PC-3 (cell line): Measurements from ENCODE around the gene STXBP5. TPM values are rescaled to one million over a fixed set of nuclear protein-coding genes. Genes with fewer than 3 reads are reported as not detected.

ENCODE experiments used
- ATAC-seq: fragments of 200-7000 bp; cut with Tn5 transposase; 2 replicates; pipeline ENCODE4 v1.9.1; 2020; ENCODE audit warnings: mild to moderate bottlenecking, moderate library complexity
- BruUV-seq: library from RNA; stranded (reverse); fragments of 400-500 nt; replicated peaks from 2 replicates; lab custom pipeline; 2021; lab: Mats Ljungman, UMichigan
- CTCF ChIA-PET: fragments of 300-600 bp; sonication (Branson Sonifier 250); formaldehyde crosslinking; loops from one replicate; lab custom pipeline; 2022; ENCODE audit warnings: antibody characterized with exemption; lab: Charles Lee
- POLR2A ChIA-PET: fragments of 300-600 bp; sonication (Branson Sonifier 250); formaldehyde crosslinking; loops from one replicate; lab custom pipeline; 2022; ENCODE audit warnings: antibody characterized with exemption; ENCODE audit not compliant: unreplicated experiment; lab: Charles Lee
- DNase-seq: peaks from one replicate; pipeline ENCODE4 v3.0.0-alpha.2; 2015
- H2AFZ ChIP-seq: fragments of 300-600 bp; sonication (generic); 2 replicates; pipeline ENCODE4 v1.6.0; 2016; ENCODE audit warnings: antibody characterized with exemption, low read length
- H3F3A ChIP-seq: fragments of 300-600 bp; sonication (generic); one replicate; pipeline ENCODE4 v1.6.0; 2017; ENCODE audit warnings: antibody characterized with exemption, low read length, control low read depth, mild to moderate bottlenecking; ENCODE audit not compliant: unreplicated experiment
- H3K27ac ChIP-seq: fragments of 300-600 bp; sonication (generic); 2 replicates; pipeline ENCODE4 v1.5.1; 2016; ENCODE audit warnings: mild to moderate bottlenecking, low read length
- H3K27me3 ChIP-seq: fragments of 300-600 bp; sonication (generic); 2 replicates; pipeline ENCODE4 v1.6.1; 2016; ENCODE audit warnings: low read length, mixed read lengths
- H3K36me3 ChIP-seq: fragments of 300-600 bp; sonication (generic); 2 replicates; pipeline ENCODE4 v1.6.1; 2016; ENCODE audit warnings: low read depth, mixed run types, low read length, mixed read lengths
- H3K4me1 ChIP-seq: fragments of 300-600 bp; sonication (generic); 2 replicates; pipeline ENCODE4 v1.5.1; 2016; ENCODE audit warnings: low read length; ENCODE audit not compliant: insufficient read depth
- H3K4me2 ChIP-seq: fragments of 300-600 bp; sonication (generic); 2 replicates; pipeline ENCODE4 v1.6.0; 2016; ENCODE audit warnings: low read length
- H3K4me3 ChIP-seq: fragments of 300-600 bp; sonication (generic); 2 replicates; pipeline ENCODE4 v1.5.1; 2016; ENCODE audit warnings: mild to moderate bottlenecking, low read length, mixed read lengths
- H3K79me2 ChIP-seq: fragments of 300-600 bp; sonication (generic); 2 replicates; pipeline ENCODE4 v1.6.1; 2017; ENCODE audit warnings: low read length, mixed read lengths
- H3K9ac ChIP-seq: fragments of 300-600 bp; sonication (generic); 2 replicates; pipeline ENCODE4 v1.6.0; 2016; ENCODE audit warnings: mild to moderate bottlenecking, low read length
- H3K9me2 ChIP-seq: fragments of 300-600 bp; sonication (generic); replicated peaks from 2 replicates; pipeline ENCODE4 v1.6.1; 2016; ENCODE audit warnings: mixed run types, low read length, mixed read lengths
- H3K9me3 ChIP-seq: fragments of 300-600 bp; sonication (generic); 2 replicates; pipeline ENCODE4 v1.6.1; 2016; ENCODE audit warnings: low read length, mixed read lengths
- H4K20me1 ChIP-seq: fragments of 300-600 bp; sonication (generic); 2 replicates; pipeline ENCODE4 v1.6.1; 2016; ENCODE audit warnings: low read length, mixed read lengths
- CTCF ChIP-seq: fragments of 300-600 bp; sonication (generic); conservative IDR thresholded peaks from 2 replicates; pipeline ENCODE4 v1.5.1; 2017; ENCODE audit warnings: antibody characterized with exemption, low read depth, mild to moderate bottlenecking, low read length
- EZH2 ChIP-seq: fragments of 300-600 bp; sonication (generic); IDR thresholded peaks from one replicate; pipeline ENCODE4 v1.6.1; 2017; ENCODE audit warnings: antibody characterized with exemption, mild to moderate bottlenecking, low read length; ENCODE audit not compliant: unreplicated experiment
- EZH2phosphoT487 ChIP-seq: fragments of 300-600 bp; sonication (generic); IDR thresholded peaks from 2 replicates; pipeline ENCODE4 v1.6.1; 2018; ENCODE audit warnings: mild to moderate bottlenecking, antibody characterized with exemption, low read length, borderline replicate concordance
- intact Hi-C: fragments of 100-400 bp; cut with micrococcal nuclease; formaldehyde crosslinking; loops from 2 replicates; pipeline ENCODE4 v1.9.0; 2023
- total RNA-seq: library from RNA; depleted of rRNA; stranded (reverse); fragments of >200 nt; gene quantifications from 2 replicates; pipeline ENCODE4 v1.2.3, GENCODE V29; 2014

STXBP5 gene
- total RNA-seq, 1 experiment from 2014 or later, result 12.9 TPM

DNA sequence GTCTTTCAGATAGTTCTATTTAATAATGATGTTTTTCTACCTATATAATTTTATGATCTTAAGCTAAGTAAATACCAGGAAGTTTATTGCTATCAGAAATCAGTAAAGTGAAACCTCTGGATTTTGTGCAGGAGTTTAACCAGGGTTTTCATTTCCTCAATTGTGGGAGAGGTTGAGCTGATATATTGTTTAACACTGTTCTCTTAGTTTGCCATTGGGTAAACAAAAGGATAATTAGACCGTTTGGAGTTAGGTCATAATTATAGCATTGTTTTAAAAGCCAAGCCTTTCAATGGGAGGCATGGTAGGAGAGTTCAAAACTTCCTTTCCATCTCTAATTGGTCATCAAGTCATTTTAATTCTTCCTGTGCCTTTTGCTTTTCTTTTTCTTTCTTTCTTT lies 58.7 kb downstream of the STXBP5 start:
- no peak overlapping the region for H2AFZ ChIP-seq
- no peak overlapping the region for H3K9ac ChIP-seq
- 0 out of 2 replicates have a peak, but pooled peaks cover 3% of the 10 kb centered on the region for H3K36me3 ChIP-seq
- no peaks in the 10 kb centered on the region for H4K20me1 ChIP-seq
- no peaks in the 10 kb centered on the region for H3K4me1 ChIP-seq
- ChIA-PET CTCF (no interaction called here), POLR2A (no interaction called here)
- no peaks in the 10 kb centered on the region for H3K79me2 ChIP-seq
- no peaks in the 10 kb centered on the region for H3K27me3 ChIP-seq
- TF ChIP-seq CTCF (no peak), EZH2phosphoT487 (no peak), EZH2 (no peak)
- intact Hi-C loops, result no loop called here
- H3K4me2 ChIP-seq, result no peak overlapping the region
- BruUV-seq, result no TSS peak
- no peaks in the 10 kb centered on the region for H3F3A ChIP-seq
- H3K4me3 ChIP-seq, result no peak overlapping the region
- no peak for DNase-seq
- H3K9me2 ChIP-seq, result no peaks in the 10 kb centered on the region
- no peaks in the 10 kb centered on the region for H3K9me3 ChIP-seq
- no peak overlapping the region for H3K27ac ChIP-seq
- no peak for ATAC-seq

- ATAC-seq, result no peak
- Histone ChIP-seq H2AFZ (no peak overlapping the region), H3K27me3 (no peaks in the 10 kb centered on the region), H3K4me3 (no peak overlapping the region), H3K27ac (no peak overlapping the region), H3K36me3 (0 out of 2 replicates have a peak, but pooled peaks cover 4% of the 10 kb centered on the region), H3K9ac (no peak overlapping the region), H3F3A (no peaks in the 10 kb centered on the region), H4K20me1 (no peaks in the 10 kb centered on the region), H3K9me3 (no peaks in the 10 kb centered on the region), H3K9me2 (no peaks in the 10 kb centered on the region), H3K4me1 (no peaks in the 10 kb centered on the region), H3K4me2 (no peak overlapping the region), H3K79me2 (no peaks in the 10 kb centered on the region)
- CTCF ChIA-PET, result no interaction called here
- no peak for DNase-seq
- POLR2A ChIA-PET, result no interaction called here
- no peak for TF ChIP-seq CTCF
- TF ChIP-seq EZH2, result no peak
- no peak for TF ChIP-seq EZH2phosphoT487
- BruUV-seq, result no TSS peak
- intact Hi-C loops, result no loop called here
Measured at GRCh38 chr6:147266821-147267220, 62.6 kb downstream of the STXBP5 start.

DNA sequence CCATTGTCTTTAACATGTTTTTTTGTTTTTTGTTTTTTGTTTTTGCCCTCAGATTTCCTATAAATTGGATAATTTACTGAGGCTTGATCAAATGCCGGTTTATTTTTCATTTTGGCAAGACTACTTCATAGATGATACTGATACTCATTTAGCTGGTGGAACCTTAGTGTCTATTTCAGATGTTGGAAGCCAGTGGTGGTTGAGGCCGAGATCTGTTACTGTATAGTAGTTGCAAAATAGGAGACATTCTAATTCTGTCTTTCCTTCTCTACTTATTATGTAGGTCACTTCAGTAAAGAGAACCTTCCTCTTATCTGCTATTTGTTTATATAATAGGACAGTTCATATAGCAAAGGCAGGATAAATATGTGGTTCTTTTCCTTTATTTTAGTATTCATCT lies 63.4 kb downstream of the STXBP5 start:
- no peak for DNase-seq
- intact Hi-C loops, result no loop called here

More for the DNA sequence above, 63.4 kb downstream of the STXBP5 start:
- H3K4me2 ChIP-seq, result no peak overlapping the region
- no peaks in the 10 kb centered on the region for H3K9me2 ChIP-seq
- ChIA-PET POLR2A (no interaction called here), CTCF (no interaction called here)
- H3K4me1 ChIP-seq, result no peaks in the 10 kb centered on the region
- no TSS peak for BruUV-seq
- H3F3A ChIP-seq, result no peaks in the 10 kb centered on the region
- TF ChIP-seq EZH2 (no peak), CTCF (no peak)
- no peaks in the 10 kb centered on the region for H3K27me3 ChIP-seq
- H4K20me1 ChIP-seq, result no peaks in the 10 kb centered on the region
- H3K27ac ChIP-seq, result no peak overlapping the region
- no peaks in the 10 kb centered on the region for H3K9me3 ChIP-seq
- no peak overlapping the region for H3K4me3 ChIP-seq
- no peak overlapping the region for H3K9ac ChIP-seq
- no peak for ATAC-seq
- H3K79me2 ChIP-seq, result no peaks in the 10 kb centered on the region
- 0 out of 2 replicates have a peak, but pooled peaks cover 4% of the 10 kb centered on the region for H3K36me3 ChIP-seq
- no peak overlapping the region for H2AFZ ChIP-seq
